KMS-11 (cell line): ENCODE data around the gene CACNA1G.

Experiments
- H2AFZ ChIP-seq: fragments of 200-600 bp; sonication (generic); 2 replicates; pipeline ENCODE4 v1.6.1; 2016; ENCODE audit warnings: antibody characterized with exemption, mixed run types, low read depth
- H3K27ac ChIP-seq: fragments of 200-600 bp; sonication (generic); 2 replicates; pipeline ENCODE4 v1.6.1; 2016; ENCODE audit warnings: mild to moderate bottlenecking, mixed run types
- H3K27me3 ChIP-seq: fragments of 200-600 bp; sonication (generic); 2 replicates; pipeline ENCODE4 v1.6.1; 2017; ENCODE audit warnings: mild to moderate bottlenecking, low read depth, mixed run types, moderate library complexity; ENCODE audit not compliant: insufficient read depth
- H3K36me3 ChIP-seq: fragments of 200-600 bp; sonication (generic); 2 replicates; pipeline ENCODE4 v1.6.1; 2017; ENCODE audit warnings: mild to moderate bottlenecking, mixed run types; ENCODE audit not compliant: insufficient read depth
- H3K4me1 ChIP-seq: fragments of 200-600 bp; sonication (generic); 2 replicates; pipeline ENCODE4 v1.6.1; 2016; ENCODE audit warnings: mild to moderate bottlenecking, low read depth, mixed run types; ENCODE audit not compliant: poor library complexity, severe bottlenecking
- H3K4me2 ChIP-seq: fragments of 200-600 bp; sonication (generic); 2 replicates; pipeline ENCODE4 v1.7.0; 2016; ENCODE audit warnings: mild to moderate bottlenecking, mixed run types
- H3K4me3 ChIP-seq: fragments of 200-600 bp; sonication (generic); IDR thresholded peaks from 2 replicates; pipeline ENCODE4 v1.6.1; 2017; ENCODE audit warnings: low read depth, low read length, mixed read lengths; ENCODE audit not compliant: insufficient read depth
- H3K79me2 ChIP-seq: fragments of 200-600 bp; sonication (generic); 2 replicates; pipeline ENCODE4 v1.6.1; 2016; ENCODE audit warnings: low read depth, mixed run types; ENCODE audit not compliant: insufficient read depth
- H3K9ac ChIP-seq: fragments of 200-600 bp; sonication (generic); 2 replicates; pipeline ENCODE4 v1.6.1; 2016; ENCODE audit warnings: mild to moderate bottlenecking, mixed run types
- H4K20me1 ChIP-seq: fragments of 200-600 bp; sonication (generic); 2 replicates; pipeline ENCODE4 v1.6.1; 2016; ENCODE audit warnings: mild to moderate bottlenecking, mixed run types; ENCODE audit not compliant: insufficient read depth
- TF ChIP-seq, protein P1 (sequence below): fragments of 200-600 bp; sonication (generic); conservative IDR thresholded peaks from 2 replicates; pipeline ENCODE4 v1.6.1; 2017; ENCODE audit warnings: low read depth, mild to moderate bottlenecking, antibody characterized with exemption, low read length, moderate library complexity, mixed read lengths

The CACNA1G gene

GRCh38 chr17:50636804-50637195 is 76.3 kb downstream of the CACNA1G start:
- Histone ChIP-seq H3K4me3 (no peak overlapping the region), H3K27ac (no peak overlapping the region), H3K9ac (no peak overlapping the region), H3K27me3 (peaks cover 39% of the 10 kb centered on the region), H2AFZ (no peak overlapping the region), H3K4me2 (no peak overlapping the region), H4K20me1 (no peaks in the 10 kb centered on the region), H3K36me3 (no peaks in the 10 kb centered on the region), H3K79me2 (no peaks in the 10 kb centered on the region), H3K4me1 (no peaks in the 10 kb centered on the region)
- TF ChIP-seq, protein P1, sequence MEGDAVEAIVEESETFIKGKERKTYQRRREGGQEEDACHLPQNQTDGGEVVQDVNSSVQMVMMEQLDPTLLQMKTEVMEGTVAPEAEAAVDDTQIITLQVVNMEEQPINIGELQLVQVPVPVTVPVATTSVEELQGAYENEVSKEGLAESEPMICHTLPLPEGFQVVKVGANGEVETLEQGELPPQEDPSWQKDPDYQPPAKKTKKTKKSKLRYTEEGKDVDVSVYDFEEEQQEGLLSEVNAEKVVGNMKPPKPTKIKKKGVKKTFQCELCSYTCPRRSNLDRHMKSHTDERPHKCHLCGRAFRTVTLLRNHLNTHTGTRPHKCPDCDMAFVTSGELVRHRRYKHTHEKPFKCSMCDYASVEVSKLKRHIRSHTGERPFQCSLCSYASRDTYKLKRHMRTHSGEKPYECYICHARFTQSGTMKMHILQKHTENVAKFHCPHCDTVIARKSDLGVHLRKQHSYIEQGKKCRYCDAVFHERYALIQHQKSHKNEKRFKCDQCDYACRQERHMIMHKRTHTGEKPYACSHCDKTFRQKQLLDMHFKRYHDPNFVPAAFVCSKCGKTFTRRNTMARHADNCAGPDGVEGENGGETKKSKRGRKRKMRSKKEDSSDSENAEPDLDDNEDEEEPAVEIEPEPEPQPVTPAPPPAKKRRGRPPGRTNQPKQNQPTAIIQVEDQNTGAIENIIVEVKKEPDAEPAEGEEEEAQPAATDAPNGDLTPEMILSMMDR, result no peak

GRCh38 chr17:50637829-50638605 is 77.5 kb downstream of the CACNA1G start:
- no peak overlapping the region for H3K9ac ChIP-seq
- H3K27me3 ChIP-seq, result peaks cover 28% of the 10 kb centered on the region
- H3K4me2 ChIP-seq, result no peak overlapping the region
- TF ChIP-seq, protein P1, result no peak
- no peaks in the 10 kb centered on the region for H3K4me1 ChIP-seq
- H4K20me1 ChIP-seq, result no peaks in the 10 kb centered on the region
- H2AFZ ChIP-seq, result no peak overlapping the region
- no peak overlapping the region for H3K27ac ChIP-seq
- H3K36me3 ChIP-seq, result no peaks in the 10 kb centered on the region
- H3K79me2 ChIP-seq, result no peaks in the 10 kb centered on the region
- H3K4me3 ChIP-seq, result no peak overlapping the region

- Histone ChIP-seq H3K79me2 (no peaks in the 10 kb centered on the region), H3K4me3 (no peak overlapping the region), H3K4me2 (no peak overlapping the region), H3K27me3 (peaks cover 23% of the 10 kb centered on the region), H2AFZ (no peak overlapping the region), H3K4me1 (no peaks in the 10 kb centered on the region), H3K27ac (no peak overlapping the region), H4K20me1 (no peaks in the 10 kb centered on the region), H3K9ac (no peak overlapping the region), H3K36me3 (no peaks in the 10 kb centered on the region)
- TF ChIP-seq, protein P1, result no peak
Observed at GRCh38 chr17:50638606-50638965, 78.1 kb downstream of the CACNA1G start.

DNA sequence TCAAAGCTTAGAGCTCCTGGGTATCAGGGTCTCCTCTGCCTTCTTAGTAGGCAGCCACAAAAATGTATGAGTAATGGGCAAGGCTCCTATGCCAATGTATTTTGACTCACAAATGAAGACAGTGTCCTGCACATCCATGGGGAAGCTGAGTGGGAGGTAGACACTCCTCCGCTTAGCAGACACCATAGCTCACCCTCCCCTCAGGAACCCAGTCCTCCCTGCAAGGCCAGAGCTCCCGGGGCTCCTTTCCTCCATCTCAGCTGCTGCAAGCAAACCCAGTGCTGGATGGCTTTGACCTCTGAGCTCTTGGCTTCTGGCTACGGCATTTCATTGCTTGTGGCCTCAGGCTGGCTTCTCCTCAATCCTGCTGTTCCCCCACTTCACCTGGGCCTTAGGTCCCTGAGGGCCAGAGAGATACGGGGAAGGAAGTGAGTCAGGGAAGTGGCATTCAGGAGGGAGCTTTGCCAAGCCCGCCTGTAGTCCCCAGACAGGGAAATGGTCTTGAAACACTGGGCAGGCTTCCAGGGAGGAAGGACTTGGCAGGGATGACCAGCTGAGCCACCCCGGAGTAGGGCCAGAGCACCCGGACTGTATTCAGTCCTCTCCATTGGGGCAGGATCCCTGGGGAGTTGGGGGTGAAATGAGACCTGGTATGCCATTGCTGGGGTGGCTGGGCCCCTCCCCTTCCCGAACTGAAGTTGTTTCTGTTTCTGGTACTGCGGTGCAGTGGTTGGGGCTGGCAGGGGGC is 78.6 kb downstream of the CACNA1G start:
- Histone ChIP-seq H3K9ac (no peak overlapping the region), H3K27me3 (peaks cover 17% of the 10 kb centered on the region), H3K4me3 (no peak overlapping the region), H2AFZ (no peak overlapping the region), H3K27ac (no peak overlapping the region), H3K4me2 (no peak overlapping the region), H4K20me1 (no peaks in the 10 kb centered on the region), H3K4me1 (no peaks in the 10 kb centered on the region), H3K36me3 (no peaks in the 10 kb centered on the region), H3K79me2 (no peaks in the 10 kb centered on the region)
- TF ChIP-seq, protein P1, result no peak
